WTC11 (cell line): ENCODE results near the gene MARK2. TPM values are rescaled to one million over a fixed set of nuclear protein-coding genes. Genes with fewer than 3 reads are reported as not detected.
A peak's percentile ranks its signal among the peaks of the same experiment; 100 is the strongest.

Source experiments
- ATAC-seq: fragments of 200-7000 bp; cut with Tn5 transposase; 2 replicates; pipeline ENCODE4 v1.10.0; 2021; ENCODE audit warnings: mild to moderate bottlenecking, moderate library complexity
- CTCF ChIA-PET: fragments of 300-600 bp; sonication (Branson Sonifier 250); formaldehyde crosslinking; loops from one replicate; lab custom pipeline; 2021; ENCODE audit warnings: antibody characterized with exemption; lab: Charles Lee
- POLR2A ChIA-PET: fragments of 350-600 bp; sonication (Branson Sonifier 250); formaldehyde crosslinking; loops from one replicate; lab custom pipeline; 2021; ENCODE audit warnings: antibody characterized with exemption; lab: Charles Lee
- DNase-seq: peaks from one replicate; pipeline ENCODE4 v3.0.0; 2021; ENCODE audit warnings: low spot score
- H3K27ac Mint-ChIP-seq: 2 replicates; pipeline ENCODE4 v1.8.0; 2021; ENCODE audit warnings: mixed read lengths
- H3K27me3 Mint-ChIP-seq: 2 replicates; pipeline ENCODE4 v1.8.0; 2021; ENCODE audit warnings: low read depth, mild to moderate bottlenecking, moderate library complexity, mixed read lengths
- H3K36me3 Mint-ChIP-seq: 2 replicates; pipeline ENCODE4 v1.8.0; 2021; ENCODE audit warnings: mixed read lengths
- H3K4me1 Mint-ChIP-seq: 2 replicates; pipeline ENCODE4 v1.8.0; 2022; ENCODE audit warnings: mixed read lengths
- H3K4me3 Mint-ChIP-seq: 2 replicates; pipeline ENCODE4 v1.8.0; 2021; ENCODE audit warnings: mild to moderate bottlenecking, moderate library complexity, mixed read lengths
- H3K9me3 Mint-ChIP-seq: 2 replicates; pipeline ENCODE4 v1.8.0; 2021; ENCODE audit warnings: mixed read lengths
- ARID4B ChIP-seq: sonication (generic); formaldehyde crosslinking; IDR thresholded peaks from 2 replicates; pipeline ENCODE4 v1.8.0; 2023; ENCODE audit warnings: missing genetic modification reagents, mild to moderate bottlenecking, borderline replicate concordance
- ATF6 ChIP-seq: sonication (generic); formaldehyde crosslinking; IDR thresholded peaks from 2 replicates; pipeline ENCODE4 v1.8.1; 2023; ENCODE audit warnings: mild to moderate bottlenecking, missing genetic modification reagents
- CREB1 ChIP-seq: sonication (generic); formaldehyde crosslinking; IDR thresholded peaks from 2 replicates; pipeline ENCODE4 v1.8.0; 2023; ENCODE audit warnings: mild to moderate bottlenecking, missing genetic modification reagents
- E2F4 ChIP-seq: sonication (generic); formaldehyde crosslinking; IDR thresholded peaks from 2 replicates; pipeline ENCODE4 v1.8.1; 2022; ENCODE audit warnings: low read depth, mild to moderate bottlenecking, moderate library complexity, missing genetic modification reagents, borderline replicate concordance
- E2F5 ChIP-seq: sonication (generic); formaldehyde crosslinking; IDR thresholded peaks from 2 replicates; pipeline ENCODE4 v1.8.1; 2022; ENCODE audit warnings: mild to moderate bottlenecking, moderate library complexity, missing genetic modification reagents
- EMX1 ChIP-seq: fragments of 250-450 bp; sonication (Bioruptor Pico); IDR thresholded peaks from 2 replicates; pipeline ENCODE4 v1.8.0; 2021; ENCODE audit warnings: mild to moderate bottlenecking
- FOXJ3 ChIP-seq: sonication (generic); formaldehyde crosslinking; IDR thresholded peaks from 2 replicates; pipeline ENCODE4 v1.9.0; 2021; ENCODE audit warnings: missing genetic modification reagents, mild to moderate bottlenecking, borderline replicate concordance
- GRHL2 ChIP-seq: fragments of 250-450 bp; sonication (Bioruptor Pico); IDR thresholded peaks from 2 replicates; pipeline ENCODE4 v1.8.0; 2022; ENCODE audit warnings: mild to moderate bottlenecking, moderate library complexity; ENCODE audit not compliant: insufficient replicate concordance, severe bottlenecking
- NFE2L1 ChIP-seq: sonication (generic); formaldehyde crosslinking; IDR thresholded peaks from 2 replicates; pipeline ENCODE4 v1.8.1; 2023; ENCODE audit warnings: missing genetic modification reagents
- PREB ChIP-seq: sonication (generic); formaldehyde crosslinking; IDR thresholded peaks from 2 replicates; pipeline ENCODE4 v1.8.1; 2022; ENCODE audit warnings: mild to moderate bottlenecking, missing genetic modification reagents, moderate library complexity, borderline replicate concordance
- PRRX2 ChIP-seq: fragments of 250-450 bp; sonication (Bioruptor Pico); IDR thresholded peaks from 2 replicates; pipeline ENCODE4 v1.8.0; 2021; ENCODE audit warnings: mild to moderate bottlenecking
- ZNF138 ChIP-seq: sonication (generic); formaldehyde crosslinking; conservative IDR thresholded peaks from 2 replicates; pipeline ENCODE4 v1.8.1; 2022; ENCODE audit warnings: mild to moderate bottlenecking, moderate library complexity, missing genetic modification reagents
- ZNF317 ChIP-seq: sonication (generic); formaldehyde crosslinking; IDR thresholded peaks from 2 replicates; pipeline ENCODE4 v1.8.1; 2023; ENCODE audit warnings: low read depth, mild to moderate bottlenecking, moderate library complexity, missing genetic modification reagents, borderline replicate concordance
- ZNF512 ChIP-seq: sonication (generic); formaldehyde crosslinking; IDR thresholded peaks from 2 replicates; pipeline ENCODE4 v1.8.1; 2022; ENCODE audit warnings: missing genetic modification reagents, borderline replicate concordance
- ZSCAN18 ChIP-seq: fragments of 250-450 bp; sonication (Bioruptor Pico); IDR thresholded peaks from 2 replicates; pipeline ENCODE4 v2.1.2; 2022; ENCODE audit warnings: mild to moderate bottlenecking, moderate library complexity
- total RNA-seq: library from RNA; stranded (reverse); gene quantifications from 3 replicates; pipeline ENCODE4 v1.2.3, GENCODE V29; 2021

MARK2 gene
- total RNA-seq, 1 experiment from 2014 or later = 57.4 TPM

GRCh38 chr11:63876616-63877015 is 37.7 kb downstream of the MARK2 start:
- ChIA-PET POLR2A (interaction anchor here (0.7 to 1.0 kb wide), 4 partner anchors 10 to 1035 kb away, joined by 3 to 10 read pairs (median 6); no protein-coding TSS in a partner anchor), CTCF (interaction anchor here (0.9 to 2.2 kb wide), 3 partner anchors 30 to 44 kb away, joined by 4 to 12 read pairs (median 4); partner anchors contain the start of gene MARK2)
- no peaks in the 10 kb centered on the region for H3K9me3 Mint-ChIP-seq
- H3K4me3 Mint-ChIP-seq = no peak overlapping the region
- peaks cover 5% of the 10 kb centered on the region; the same call in 1 of the 2 replicates for H3K36me3 Mint-ChIP-seq
- DNase-seq (no peak), ATAC-seq (no peak)
- TF ChIP-seq E2F5 = no peak
- TF ChIP-seq CREB1 (CRISPR knock-in tag) = no peak
- no peak for TF ChIP-seq NFE2L1 (CRISPR knock-in tag)
- no peak for TF ChIP-seq E2F4
- peaks cover 54% of the 10 kb centered on the region for H3K4me1 Mint-ChIP-seq
- no peaks in the 10 kb centered on the region; the same call in 1 of the 2 replicates for H3K27me3 Mint-ChIP-seq
- no peak overlapping the region for H3K27ac Mint-ChIP-seq

GRCh38 chr11:63877658-63878241 is 38.8 kb downstream of the MARK2 start:
- no peaks in the 10 kb centered on the region for H3K9me3 Mint-ChIP-seq
- no peak for DNase-seq
- peak overlapping the region; percentile 85 for H3K27ac Mint-ChIP-seq
- no peaks in the 10 kb centered on the region; the same call in 1 of the 2 replicates for H3K27me3 Mint-ChIP-seq
- H3K36me3 Mint-ChIP-seq = peaks cover 5% of the 10 kb centered on the region; the same call in 1 of the 2 replicates
- H3K4me1 Mint-ChIP-seq = peaks cover 52% of the 10 kb centered on the region
- H3K4me3 Mint-ChIP-seq = no peak overlapping the region
- 0 out of 2 replicates have a peak, but pooled peaks have one; percentile 10 for ATAC-seq
- TF ChIP-seq ZNF512 (no peak), PREB (CRISPR knock-in tag) (no peak), GRHL2 (CRISPR knock-in tag) (no peak), EMX1 (no peak), NFE2L1 (CRISPR knock-in tag) (no peak), ZNF317 (CRISPR knock-in tag) (no peak), ARID4B (CRISPR knock-in tag) (no peak), ZNF138 (no peak), FOXJ3 (no peak), ZSCAN18 (CRISPR knock-in tag) (no peak), PRRX2 (CRISPR knock-in tag) (no peak), ATF6 (CRISPR knock-in tag) (no peak)
- ChIA-PET POLR2A (interaction anchor here (0.8 to 1.5 kb wide), 2 partner anchors 10 to 42 kb away, joined by 3 read pairs; no protein-coding TSS in a partner anchor), CTCF (interaction anchor here (0.6 to 2.2 kb wide), 4 partner anchors 29 to 123 kb away, joined by 3 to 12 read pairs (median 3); no protein-coding TSS in a partner anchor)
